ENCODE results near the gene TACR1.

Gene TACR1

DNA sequence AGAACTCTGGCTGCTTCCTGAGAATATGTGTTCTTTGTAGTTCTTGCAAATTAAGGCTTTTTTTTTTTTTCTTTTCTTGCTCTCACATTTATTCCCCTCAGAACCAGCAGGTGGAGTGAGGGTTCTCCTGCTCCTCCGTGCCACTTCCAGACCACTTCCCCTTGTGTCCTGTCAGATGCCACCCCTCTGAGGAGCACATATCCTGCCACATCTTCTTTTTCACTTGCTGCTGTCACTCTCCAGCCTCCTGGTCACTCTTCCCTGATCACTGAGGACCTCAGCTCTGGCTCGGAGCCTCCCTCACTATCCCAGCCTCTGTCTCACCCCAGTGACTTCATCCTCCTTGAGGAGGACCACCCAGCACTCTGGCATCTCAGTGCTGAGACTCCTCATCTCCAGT is 100.5 kb downstream of the TACR1 start:
- peak; percentile 62 for TF ChIP-seq CTCF (IDR thresholded peaks at IDR 0.05; ENCODE audit: control insufficient read depth, insufficient read depth, low read depth, low read length, missing control alignments)
- DNase-seq (ENCODE audit: low read depth) = peak; percentile 16

GRCh38 chr2:75097831-75098230 is 101.5 kb downstream of the TACR1 start:
- DNase-seq (ENCODE audit: low read depth) = no peak
- no peak overlapping the region for H3K4me3 ChIP-seq (ENCODE audit: control insufficient read depth, low read depth, low read length)
- TF ChIP-seq CTCF (IDR thresholded peaks at IDR 0.05; ENCODE audit: control insufficient read depth, insufficient read depth, low read depth, low read length, missing control alignments) = no peak

More for the DNA sequence above, 100.5 kb downstream of the TACR1 start:
- no peak overlapping the region for H3K4me3 ChIP-seq (ENCODE audit: control insufficient read depth, low read depth, low read length)

DNA sequence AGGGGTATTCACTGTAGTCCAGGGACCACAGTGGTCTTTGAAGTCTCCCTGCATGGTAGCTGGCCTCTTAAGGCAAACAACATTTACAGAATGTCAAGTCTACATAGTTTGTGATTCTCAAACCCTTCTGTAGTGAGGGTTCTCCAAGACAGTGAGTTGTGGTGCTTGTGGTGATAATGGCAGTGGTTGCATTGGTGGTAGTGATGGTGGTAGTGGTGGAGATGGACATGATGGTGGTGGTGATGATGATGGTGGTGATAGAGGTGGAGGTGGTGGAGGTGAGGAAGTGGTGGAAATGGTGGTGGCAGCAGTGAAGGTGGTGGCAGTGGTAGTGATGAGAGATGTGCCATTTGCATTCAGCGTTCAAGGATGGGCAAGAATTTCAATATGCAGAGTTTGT is 104.9 kb downstream of the TACR1 start:
- no peak for TF ChIP-seq CTCF (IDR thresholded peaks at IDR 0.05; ENCODE audit: control insufficient read depth, insufficient read depth, low read depth, low read length, missing control alignments)
- DNase-seq (ENCODE audit: low read depth) = no peak

GRCh38 chr2:75090770-75091515 is 108.4 kb downstream of the TACR1 start:
- DNase-seq (ENCODE audit: low read depth) = no peak
- TF ChIP-seq CTCF (IDR thresholded peaks at IDR 0.05; ENCODE audit: control insufficient read depth, insufficient read depth, low read depth, low read length, missing control alignments) = no peak
- no peak overlapping the region for H3K4me3 ChIP-seq (ENCODE audit: control insufficient read depth, low read depth, low read length)

More for the DNA sequence above, 104.9 kb downstream of the TACR1 start:
- no peak overlapping the region for H3K4me3 ChIP-seq (ENCODE audit: control insufficient read depth, low read depth, low read length)

DNA sequence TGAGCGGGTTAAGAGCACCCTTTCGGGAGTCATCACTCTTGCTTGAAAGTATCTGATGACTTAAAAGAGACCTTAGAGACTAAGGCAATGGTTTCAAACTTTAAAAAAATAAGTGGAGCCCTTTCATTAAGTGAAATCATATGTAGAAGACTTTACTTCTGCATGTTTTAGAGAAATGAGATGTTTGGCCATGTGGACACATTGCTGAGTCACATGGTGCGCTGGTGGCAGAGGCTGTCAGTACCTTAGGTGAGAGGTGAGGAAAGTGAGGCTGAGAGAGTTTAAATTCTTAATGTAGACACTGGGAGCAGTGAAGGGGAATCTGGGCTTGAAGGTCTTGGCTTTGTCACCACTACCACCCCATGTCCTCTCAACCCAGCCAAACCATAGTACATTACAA is 109.8 kb downstream of the TACR1 start:
- no peak for TF ChIP-seq CTCF (IDR thresholded peaks at IDR 0.05; ENCODE audit: control insufficient read depth, insufficient read depth, low read depth, low read length, missing control alignments)
- no peak for DNase-seq (ENCODE audit: low read depth)
- H3K4me3 ChIP-seq (ENCODE audit: control insufficient read depth, low read depth, low read length) = no peak overlapping the region

GRCh38 chr2:75088791-75089190 is 110.5 kb downstream of the TACR1 start:
- no peak overlapping the region for H3K4me3 ChIP-seq (ENCODE audit: control insufficient read depth, low read depth, low read length)
- no peak for DNase-seq (ENCODE audit: low read depth)

More at GRCh38 chr2:75088791-75089190, 110.5 kb downstream of the TACR1 start:
- TF ChIP-seq CTCF (IDR thresholded peaks at IDR 0.05; ENCODE audit: control insufficient read depth, insufficient read depth, low read depth, low read length, missing control alignments) = no peak

All from AG09309 (cell line).